Fibroblast of lung (primary cell): ENCODE measurements around the gene ARHGEF26. TPM values are rescaled to one million over a fixed set of nuclear protein-coding genes. Genes with fewer than 3 reads are reported as not detected.

Source experiments
- DNase-seq, 2 donors: peaks; one replicate each; pipeline versions ENCODE4 v3.0.0 to v3.0.0-alpha.2; 2010; ENCODE audit warnings: low read depth in 2 of 2
- H2AFZ ChIP-seq: 2 replicates; pipeline ENCODE4 v1.5.1; 2012; ENCODE audit warnings: low read length, control low read depth, inconsistent platforms
- H3K27ac ChIP-seq: 2 replicates; pipeline ENCODE4 v1.5.1; 2011; ENCODE audit warnings: low read length, control low read depth; ENCODE audit not compliant: insufficient read depth
- H3K27me3 ChIP-seq: 2 replicates; pipeline ENCODE4 v1.5.1; 2011; ENCODE audit warnings: mild to moderate bottlenecking, low read length; ENCODE audit not compliant: control insufficient read depth, insufficient read depth
- H3K36me3 ChIP-seq: 2 replicates; pipeline ENCODE4 v1.5.1; 2011; ENCODE audit warnings: low read length; ENCODE audit not compliant: control insufficient read depth, insufficient read depth
- H3K4me1 ChIP-seq: 2 replicates; pipeline ENCODE4 v1.5.1; 2011; ENCODE audit warnings: low read length; ENCODE audit not compliant: control insufficient read depth, insufficient read depth; ENCODE audit errors: extremely low read depth
- H3K4me2 ChIP-seq: 2 replicates; pipeline ENCODE4 v1.5.1; 2011; ENCODE audit warnings: low read length, control low read depth; ENCODE audit not compliant: insufficient read depth; ENCODE audit errors: extremely low read depth
- H3K4me3 ChIP-seq, 4 experiments: fragments of 200-600 bp in 1 of 4; sonication (generic) in 1 of 4; replicated peaks in 1 of 4; 2 replicates each; pipeline ENCODE4 v1.5.1; 2011 to 2016; ENCODE audit warnings: low read length in 4 of 4, low read depth in 3 of 4, mild to moderate bottlenecking in 3 of 4, control low read depth in 2 of 4, inconsistent platforms in 1 of 4, mixed read lengths in 1 of 4; ENCODE audit not compliant: insufficient read depth in 1 of 4; ENCODE audit errors: control extremely low read depth in 1 of 4
- H3K79me2 ChIP-seq: 2 replicates; pipeline ENCODE4 v1.5.1; 2012; ENCODE audit warnings: mild to moderate bottlenecking, low read length, inconsistent platforms; ENCODE audit not compliant: control insufficient read depth, insufficient read depth
- H3K9ac ChIP-seq: 2 replicates; pipeline ENCODE4 v1.5.1; 2011; ENCODE audit warnings: mild to moderate bottlenecking, low read length, control low read depth; ENCODE audit not compliant: insufficient read depth
- H3K9me3 ChIP-seq: 2 replicates; pipeline ENCODE4 v1.5.1; 2012; ENCODE audit warnings: low read depth, low read length; ENCODE audit not compliant: control insufficient read depth, insufficient read depth
- H4K20me1 ChIP-seq: 2 replicates; pipeline ENCODE4 v1.5.1; 2011; ENCODE audit warnings: low read length; ENCODE audit not compliant: control insufficient read depth, insufficient read depth; ENCODE audit errors: extremely low read depth
- CTCF ChIP-seq, 2 donors: IDR thresholded peaks in 1 of 2; conservative IDR thresholded peaks in 1 of 2; 1 replicate in 1 of 2; 2 replicates in 1 of 2; pipeline ENCODE4 v1.5.1; 2011 to 2012; ENCODE audit warnings: low read length in 2 of 2, control low read depth in 1 of 2, inconsistent platforms in 1 of 2, low read depth in 1 of 2, mild to moderate bottlenecking in 1 of 2
- EZH2 ChIP-seq: IDR thresholded peaks from 2 replicates; pipeline ENCODE4 v1.5.1; 2012; ENCODE audit warnings: low read length, control low read depth, mild to moderate bottlenecking; ENCODE audit errors: missing control alignments
- polyA plus RNA-seq, 2 donors: library from polyadenylated mRNA; depleted of rRNA in 1 of 2; stranded (reverse) in 1 of 2; unstranded in 1 of 2; fragments of >200 nt; gene quantifications; 2 replicates each; pipeline ENCODE4 v1.2.1, GENCODE V29; 2011 to 2012; ENCODE audit warnings: missing spikeins in 1 of 2
- total RNA-seq: library from RNA; depleted of rRNA; stranded (reverse); fragments of >200 nt; gene quantifications from 2 replicates; pipeline ENCODE4 v1.2.1, GENCODE V29; 2014

The ARHGEF26 gene
- total and polyA plus RNA-seq, 2 donors (not counting 1 experiment from before 2014, with no cell fraction given) = 0.72 to 2.1 TPM

DNA sequence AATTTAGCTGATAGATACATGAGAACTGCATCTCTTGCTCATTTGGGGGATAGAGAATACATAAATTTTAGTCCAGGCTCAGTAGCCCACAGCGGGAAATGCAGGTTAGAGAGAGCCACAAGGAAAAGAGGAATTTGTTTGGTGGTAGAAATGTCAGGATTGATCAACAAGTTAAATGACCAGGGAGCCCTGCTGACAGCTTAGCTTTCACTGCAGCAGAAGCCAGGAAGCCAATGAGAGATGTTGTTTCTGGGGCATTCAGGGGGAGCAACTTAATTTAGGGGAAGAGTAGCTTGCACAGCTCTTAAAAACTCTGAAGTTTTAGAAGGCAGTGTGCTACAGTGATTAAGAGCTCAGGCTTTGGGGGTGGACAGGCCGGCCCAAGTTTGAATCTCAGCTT lies 22.7 kb downstream of the ARHGEF26 start:
- no peak overlapping the region for H3K9ac ChIP-seq
- H4K20me1 ChIP-seq = no peaks in the 10 kb centered on the region
- H3K27me3 ChIP-seq = no peaks in the 10 kb centered on the region
- TF ChIP-seq EZH2 (no peak), CTCF (conservative IDR thresholded peaks at IDR 0.05 in 1 of 2, IDR thresholded peaks at IDR 0.05 in 1 of 2; ENCODE audit: low read depth in 1 of 2, low read length in 2 of 2) (no peak)
- no peak overlapping the region for H2AFZ ChIP-seq
- H3K9me3 ChIP-seq = no peaks in the 10 kb centered on the region
- H3K27ac ChIP-seq = no peak overlapping the region
- H3K79me2 ChIP-seq = no peaks in the 10 kb centered on the region
- no peak overlapping the region for H3K4me2 ChIP-seq
- H3K4me1 ChIP-seq = no peaks in the 10 kb centered on the region
- no peaks in the 10 kb centered on the region for H3K36me3 ChIP-seq
- no peak overlapping the region for H3K4me3 ChIP-seq
- no peak for DNase-seq

- peak in 1 of 2 donors; percentile 41 for DNase-seq
- TF ChIP-seq EZH2 = no peak
- no peak for TF ChIP-seq CTCF (conservative IDR thresholded peaks at IDR 0.05 in 1 of 2, IDR thresholded peaks at IDR 0.05 in 1 of 2; ENCODE audit: low read depth in 1 of 2, low read length in 2 of 2)
- H3K4me2 ChIP-seq = no peak overlapping the region
Measured at GRCh38 chr3:154144825-154145465, 23.8 kb downstream of the ARHGEF26 start.

GRCh38 chr3:154148541-154148940 lies 27.4 kb downstream of the ARHGEF26 start:
- Histone ChIP-seq H4K20me1 (no peaks in the 10 kb centered on the region), H3K4me2 (no peak overlapping the region), H3K4me1 (peaks cover 5% of the 10 kb centered on the region), H3K9me3 (no peaks in the 10 kb centered on the region), H3K9ac (no peak overlapping the region), H2AFZ (no peak overlapping the region), H3K27ac (no peak overlapping the region), H3K79me2 (no peaks in the 10 kb centered on the region), H3K4me3 (no peak overlapping the region), H3K36me3 (no peaks in the 10 kb centered on the region), H3K27me3 (no peaks in the 10 kb centered on the region)
- TF ChIP-seq EZH2 = no peak
- no peak for TF ChIP-seq CTCF (conservative IDR thresholded peaks at IDR 0.05 in 1 of 2, IDR thresholded peaks at IDR 0.05 in 1 of 2; ENCODE audit: low read depth in 1 of 2, low read length in 2 of 2)
- DNase-seq = peak in 1 of 2 donors; percentile 38

More at GRCh38 chr3:154144825-154145465, 23.8 kb downstream of the ARHGEF26 start:
- H3K79me2 ChIP-seq = no peaks in the 10 kb centered on the region
- no peaks in the 10 kb centered on the region for H3K27me3 ChIP-seq
- H3K4me3 ChIP-seq = no peak overlapping the region
- H2AFZ ChIP-seq = no peak overlapping the region
- H3K9me3 ChIP-seq = no peaks in the 10 kb centered on the region
- no peak overlapping the region for H3K27ac ChIP-seq
- H4K20me1 ChIP-seq = no peaks in the 10 kb centered on the region
- H3K36me3 ChIP-seq = no peaks in the 10 kb centered on the region
- no peaks in the 10 kb centered on the region for H3K4me1 ChIP-seq
- H3K9ac ChIP-seq = no peak overlapping the region
